GM23338 (cell line): ENCODE measurements around the gene GFRAL. TPM values are rescaled to one million over a fixed set of nuclear protein-coding genes. Genes with fewer than 3 reads are reported as not detected.

ENCODE experiments used
- ATAC-seq: fragments of 200-7000 bp; cut with Tn5 transposase; 3 replicates; pipeline ENCODE4 v1.9.1; 2020
- DNase-seq: peaks from one replicate; pipeline ENCODE4 v3.0.0-alpha.2; 2015; ENCODE audit warnings: low spot score
- H2AFZ ChIP-seq: fragments of 200-600 bp; sonication (generic); 2 replicates; pipeline ENCODE4 v1.8.0; 2016; ENCODE audit warnings: antibody characterized with exemption, mild to moderate bottlenecking, moderate library complexity
- H3F3A ChIP-seq: fragments of 200-600 bp; sonication (generic); replicated peaks from 2 replicates; pipeline ENCODE4 v1.8.0; 2017; ENCODE audit warnings: antibody characterized with exemption, mixed run types, low read depth
- H3K27ac ChIP-seq: fragments of 200-600 bp; sonication (generic); 2 replicates; pipeline ENCODE4 v1.6.1; 2016; ENCODE audit warnings: low read depth
- H3K27me3 ChIP-seq: fragments of 200-600 bp; sonication (generic); 2 replicates; pipeline ENCODE4 v1.8.0; 2016; ENCODE audit warnings: mild to moderate bottlenecking, mixed run types, moderate library complexity; ENCODE audit not compliant: insufficient read depth
- H3K36me3 ChIP-seq: fragments of 200-600 bp; sonication (generic); 2 replicates; pipeline ENCODE4 v1.8.0; 2016; ENCODE audit warnings: mild to moderate bottlenecking; ENCODE audit not compliant: insufficient read depth
- H3K4me1 ChIP-seq: fragments of 200-600 bp; sonication (generic); 2 replicates; pipeline ENCODE4 v1.8.0; 2016; ENCODE audit warnings: mild to moderate bottlenecking, moderate library complexity; ENCODE audit not compliant: insufficient read depth
- H3K4me2 ChIP-seq: fragments of 200-600 bp; sonication (generic); 2 replicates; pipeline ENCODE4 v1.7.1; 2017; ENCODE audit warnings: mixed run types
- H3K4me3 ChIP-seq: fragments of 200-600 bp; sonication (generic); 2 replicates; pipeline ENCODE4 v1.6.1; 2016; ENCODE audit warnings: mixed run types
- H3K79me2 ChIP-seq: fragments of 200-600 bp; sonication (generic); replicated peaks from 2 replicates; pipeline ENCODE4 v1.8.0; 2017; ENCODE audit warnings: mild to moderate bottlenecking; ENCODE audit not compliant: insufficient read depth
- H3K9me2 ChIP-seq: fragments of 200-600 bp; sonication (generic); 2 replicates; pipeline ENCODE4 v1.8.0; 2017; ENCODE audit not compliant: insufficient read depth
- H4K20me1 ChIP-seq: fragments of 200-600 bp; sonication (generic); replicated peaks from 2 replicates; pipeline ENCODE4 v1.8.0; 2017; ENCODE audit warnings: mild to moderate bottlenecking; ENCODE audit not compliant: insufficient read depth
- H3K27ac Mint-ChIP-seq: 2 replicates; pipeline ENCODE4 v1.8.0; 2020; ENCODE audit warnings: inconsistent platforms, mild to moderate bottlenecking, moderate library complexity, mixed read lengths
- H3K27me3 Mint-ChIP-seq: 3 replicates; pipeline ENCODE4 v1.8.0; 2022; ENCODE audit warnings: low read depth, mild to moderate bottlenecking, moderate library complexity, mixed read lengths, inconsistent platforms; ENCODE audit not compliant: insufficient read depth, poor library complexity
- H3K36me3 Mint-ChIP-seq: 3 replicates; pipeline ENCODE4 v1.8.0; 2021; ENCODE audit warnings: low read depth, mild to moderate bottlenecking, inconsistent platforms, moderate library complexity, mixed read lengths
- H3K4me1 Mint-ChIP-seq: 3 replicates; pipeline ENCODE4 v1.8.0; 2020; ENCODE audit warnings: mild to moderate bottlenecking, inconsistent platforms, mixed read lengths
- H3K4me3 Mint-ChIP-seq: 3 replicates; pipeline ENCODE4 v1.8.0; 2021; ENCODE audit warnings: moderate library complexity, mild to moderate bottlenecking, inconsistent platforms, mixed read lengths
- H3K9me3 Mint-ChIP-seq: 3 replicates; pipeline ENCODE4 v1.8.0; 2020; ENCODE audit warnings: moderate library complexity, mild to moderate bottlenecking, inconsistent platforms, mixed read lengths
- CREB1 ChIP-seq: fragments of 250-450 bp; sonication (Bioruptor Pico); IDR thresholded peaks from 2 replicates; pipeline ENCODE4 v1.5.0; 2020; ENCODE audit warnings: low read depth, mild to moderate bottlenecking, moderate library complexity
- CTCF ChIP-seq, 2 experiments: fragments of 200-600 bp in 1 of 2; sonication (generic) in 1 of 2; conservative IDR thresholded peaks; 2 replicates each; pipeline versions ENCODE4 v1.5.1 to v1.6.1; 2016 to 2017; ENCODE audit warnings: antibody characterized with exemption in 2 of 2, low read depth in 2 of 2, mild to moderate bottlenecking in 2 of 2, moderate library complexity in 1 of 2
- ETS1 ChIP-seq: IDR thresholded peaks from 2 replicates; pipeline ENCODE4 v1.6.1; 2016; ENCODE audit warnings: antibody characterized with exemption
- EZH2 ChIP-seq: fragments of 200-600 bp; sonication (generic); IDR thresholded peaks from one replicate; pipeline ENCODE4 v1.8.0; 2017; ENCODE audit warnings: antibody characterized with exemption, mild to moderate bottlenecking, low read depth; ENCODE audit not compliant: unreplicated experiment
- EZH2phosphoT487 ChIP-seq: fragments of 200-600 bp; sonication (generic); IDR thresholded peaks from one replicate; pipeline ENCODE4 v1.8.1; 2018; ENCODE audit warnings: antibody characterized with exemption; ENCODE audit not compliant: unreplicated experiment
- JUNB ChIP-seq: IDR thresholded peaks from one replicate; pipeline ENCODE4 v1.6.1; 2016; ENCODE audit warnings: antibody characterized with exemption; ENCODE audit not compliant: unreplicated experiment
- NANOG ChIP-seq: IDR thresholded peaks from 2 replicates; pipeline ENCODE4 v1.6.1; 2016; ENCODE audit warnings: antibody characterized with exemption, borderline replicate concordance
- POLR2AphosphoS5 ChIP-seq: IDR thresholded peaks from 2 replicates; pipeline ENCODE4 v1.6.1; 2016; ENCODE audit warnings: antibody characterized with exemption, low read depth
- REST ChIP-seq: IDR thresholded peaks from one replicate; pipeline ENCODE4 v1.6.1; 2018; ENCODE audit warnings: antibody characterized with exemption; ENCODE audit not compliant: unreplicated experiment
- STAT1 ChIP-seq: IDR thresholded peaks from one replicate; pipeline ENCODE4 v1.6.1; 2016; ENCODE audit warnings: antibody characterized with exemption; ENCODE audit not compliant: unreplicated experiment
- ZNF114 ChIP-seq: fragments of 250-450 bp; sonication (Bioruptor Pico); IDR thresholded peaks from 2 replicates; pipeline ENCODE4 v1.5.0; 2020; ENCODE audit warnings: mild to moderate bottlenecking, moderate library complexity
- ZNF331 ChIP-seq: fragments of 250-450 bp; sonication (Bioruptor Pico); IDR thresholded peaks from 2 replicates; pipeline ENCODE4 v1.5.0; 2020; ENCODE audit warnings: low read depth, mild to moderate bottlenecking, moderate library complexity
- ZNF462 ChIP-seq: fragments of 250-450 bp; sonication (Bioruptor Pico); IDR thresholded peaks from 2 replicates; pipeline ENCODE4 v1.5.0; 2020; ENCODE audit warnings: mild to moderate bottlenecking, moderate library complexity
- polyA plus RNA-seq: library from polyadenylated mRNA; unstranded; fragments of >200 nt; fragmentation: Nextera tagmentation; extraction: Ambion mirVana; gene quantifications from 2 replicates; pipeline ENCODE4 v1.2.1, GENCODE V29; 2016
- total RNA-seq: library from RNA; depleted of rRNA; stranded (reverse); fragments of >200 nt; shearing (Covaris generic); gene quantifications from 2 replicates; pipeline ENCODE4 v1.2.3, GENCODE V29; 2014

The GFRAL gene
- total and polyA plus RNA-seq, 2 experiments from 2014 or later: not detected

- no peaks in the 10 kb centered on the region for H3K27me3 Mint-ChIP-seq
- H3K4me3 Mint-ChIP-seq: no peak overlapping the region
- H3K27me3 ChIP-seq: no peaks in the 10 kb centered on the region
- H3K36me3 ChIP-seq: no peaks in the 10 kb centered on the region
- TF ChIP-seq ETS1 (no peak), ZNF462 (CRISPR knock-in tag) (no peak), JUNB (no peak), CREB1 (CRISPR knock-in tag) (no peak), ZNF331 (CRISPR knock-in tag) (no peak), STAT1 (no peak), EZH2 (no peak), REST (no peak), NANOG (no peak), EZH2phosphoT487 (no peak), CTCF (conservative IDR thresholded peaks at IDR 0.05; ENCODE audit: low read depth in 2 of 2) (no peak), POLR2AphosphoS5 (no peak), ZNF114 (CRISPR knock-in tag) (no peak)
- H3K4me2 ChIP-seq: no peak overlapping the region
- no peaks in the 10 kb centered on the region for H3K79me2 ChIP-seq
- DNase-seq: no peak
- H3K4me1 ChIP-seq: peaks cover 9% of the 10 kb centered on the region
- H3F3A ChIP-seq: no peaks in the 10 kb centered on the region
- H4K20me1 ChIP-seq: no peaks in the 10 kb centered on the region
- no peak overlapping the region for H3K4me3 ChIP-seq
- H2AFZ ChIP-seq: no peak overlapping the region
- H3K4me1 Mint-ChIP-seq: peaks cover 7% of the 10 kb centered on the region
- no peak for ATAC-seq
- H3K27ac Mint-ChIP-seq: no peak overlapping the region
- H3K9me2 ChIP-seq: no peaks in the 10 kb centered on the region
- H3K27ac ChIP-seq: no peak overlapping the region
- no peaks in the 10 kb centered on the region for H3K9me3 Mint-ChIP-seq
- H3K36me3 Mint-ChIP-seq: no peaks in the 10 kb centered on the region
Observed at GRCh38 chr6:55437141-55437540, 109.9 kb downstream of the GFRAL start.
